Measurements from ENCODE around the gene TCF3. TPM values are rescaled to one million over a fixed set of nuclear protein-coding genes. Genes with fewer than 3 reads are reported as not detected.

Gene TCF3
- total RNA-seq, 1 experiment from 2014 or later: 208 TPM

DNA sequence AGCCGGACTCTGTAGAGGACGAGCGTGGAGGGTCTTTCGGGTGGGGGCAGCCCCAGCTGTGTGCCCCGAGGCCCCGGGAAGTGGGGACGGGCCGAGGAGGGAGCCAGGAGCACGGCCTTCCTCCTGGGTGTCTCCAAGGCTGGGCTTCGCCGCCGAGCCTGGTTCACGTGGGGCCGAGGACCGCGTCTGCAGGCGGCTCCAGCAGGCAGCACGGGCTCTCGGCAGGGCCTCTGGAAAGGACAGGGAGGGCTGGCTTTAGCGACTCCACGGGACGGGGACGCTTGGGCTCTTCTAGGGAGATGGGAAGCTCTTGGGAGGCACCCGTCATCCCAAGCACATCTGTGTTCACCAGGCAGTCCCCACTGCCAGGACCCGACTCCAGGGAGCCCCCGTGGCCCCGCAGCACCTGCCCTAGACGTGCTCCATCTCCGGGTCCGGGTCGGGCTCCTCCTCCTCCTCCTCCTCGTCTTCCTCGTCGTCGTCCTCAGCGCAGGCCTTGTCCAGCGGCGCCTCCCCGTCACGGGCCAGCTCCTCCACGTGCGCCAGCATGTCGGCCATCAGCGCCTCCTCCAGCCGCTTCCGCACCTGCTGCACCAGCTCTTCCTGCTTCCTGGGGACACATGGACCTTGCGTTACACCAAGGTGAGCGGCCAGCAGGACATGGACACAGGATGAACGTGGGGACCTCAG, 74.3 kb downstream of the TCF3 start:
- Histone ChIP-seq H3K4me2 (ENCODE audit: low read length) (no peak overlapping the region), H3K36me3 (ENCODE audit: control insufficient read depth in 1 of 2, insufficient read depth in 2 of 2, low read length in 2 of 2) (peaks cover 4 to 11% of the 10 kb centered on the region in 2 experiments; a peak in 1 of 4 replicates), H3K9ac (ENCODE audit: low read length) (no peak overlapping the region), H3K4me1 (ENCODE audit: control insufficient read depth in 1 of 2, insufficient read depth in 2 of 2, low read length in 2 of 2) (no peaks in the 10 kb centered on the region), H3K27ac (ENCODE audit: low read depth, low read length) (no peak overlapping the region), H3K79me2 (ENCODE audit: insufficient read depth, low read length) (no peaks in the 10 kb centered on the region), H4K20me1 (ENCODE audit: insufficient read depth) (no peaks in the 10 kb centered on the region), H2AFZ (ENCODE audit: low read depth, low read length, poor library complexity, severe bottlenecking) (no peak overlapping the region), H3K4me3 (replicated peaks in 1 of 2; ENCODE audit: low read depth in 1 of 2, low read length in 2 of 2) (no peak overlapping the region), H3K9me2 (ENCODE audit: insufficient read depth) (no peaks in the 10 kb centered on the region), H3K9me3 (ENCODE audit: control insufficient read depth in 1 of 2, insufficient read depth in 1 of 2, low read depth in 1 of 2, low read length in 2 of 2) (no peaks in the 10 kb centered on the region), H3K27me3 (ENCODE audit: insufficient read depth, low read length) (no peaks in the 10 kb centered on the region)
- ChIA-PET CTCF (no interaction called here), RAD21 (ENCODE audit: low non-redundant PET in 1 of 2, low total read pairs in 2 of 2, uncharacterized antibody in 2 of 2, unreplicated experiment in 2 of 2) (no interaction called here), POLR2A (no interaction called here)
- ATAC-seq (no peak), DNase-seq (ENCODE audit: low read depth, low spot score) (no peak)
- TF ChIP-seq REST (IDR thresholded peaks at IDR 0.05; ENCODE audit: low read depth) (no peak), POLR2A (IDR thresholded peaks at IDR 0.05; ENCODE audit: borderline replicate concordance, extremely low read depth, insufficient read depth, insufficient read length) (no peak), ZNF274 (IDR thresholded peaks at IDR 0.05; ENCODE audit: low read depth, low read length) (no peak), CBX3 (IDR thresholded peaks at IDR 0.05; ENCODE audit: low read depth) (no peak), MAX (IDR thresholded peaks at IDR 0.05) (no peak)
- no TSS peak for BruUV-seq (replicated peaks)
- intact Hi-C loops (cut with micrococcal nuclease): no loop called here

Measured in HCT116 (cell line).